ENCODE results near the gene FBXL19. TPM values are rescaled to one million over a fixed set of nuclear protein-coding genes. Genes with fewer than 3 reads are reported as not detected.

Gene FBXL19
- total RNA-seq, 1 donor from 2014 or later = 14.5 TPM

- no peak for DNase-seq
- TF ChIP-seq CTCF (IDR thresholded peaks at IDR 0.05) = no peak
- intact Hi-C loops (cut with DNase I) = no loop called here
Measured at GRCh38 chr16:30979170-30980022, 56.0 kb downstream of the FBXL19 start.

GRCh38 chr16:30980023-30980371 lies 56.6 kb downstream of the FBXL19 start:
- intact Hi-C loops (cut with DNase I) = no loop called here
- Histone ChIP-seq H3K9me3 (no peaks in the 10 kb centered on the region), H3K27me3 (ENCODE audit: low read depth) (no peaks in the 10 kb centered on the region), H3K27ac (no peak overlapping the region), H3K4me1 (no peaks in the 10 kb centered on the region), H3K36me3 (peaks cover 92% of the 10 kb centered on the region), H3K4me3 (no peak overlapping the region)
- no peak for TF ChIP-seq CTCF (IDR thresholded peaks at IDR 0.05)
- no peak for DNase-seq
- ATAC-seq = no peak

More at GRCh38 chr16:30979170-30980022, 56.0 kb downstream of the FBXL19 start:
- ATAC-seq = no peak
- Histone ChIP-seq H3K36me3 (peaks cover 98% of the 10 kb centered on the region), H3K27ac (no peak overlapping the region), H3K4me3 (no peak overlapping the region), H3K4me1 (no peaks in the 10 kb centered on the region), H3K9me3 (no peaks in the 10 kb centered on the region), H3K27me3 (ENCODE audit: low read depth) (no peaks in the 10 kb centered on the region)

GRCh38 chr16:30980434-30980833 lies 57.1 kb downstream of the FBXL19 start:
- Histone ChIP-seq H3K27ac (no peak overlapping the region), H3K36me3 (peaks cover 88% of the 10 kb centered on the region), H3K27me3 (ENCODE audit: low read depth) (no peaks in the 10 kb centered on the region), H3K9me3 (no peaks in the 10 kb centered on the region), H3K4me1 (peaks cover 4% of the 10 kb centered on the region), H3K4me3 (no peak overlapping the region)
- ATAC-seq = no peak
- no peak for DNase-seq
- intact Hi-C loops (cut with DNase I) = no loop called here
- no peak for TF ChIP-seq CTCF (IDR thresholded peaks at IDR 0.05)

- peaks cover 83% of the 10 kb centered on the region for H3K36me3 ChIP-seq
- DNase-seq = no peak
- peaks cover 10% of the 10 kb centered on the region for H3K4me1 ChIP-seq
- H3K27ac ChIP-seq = no peak overlapping the region
- no peak for TF ChIP-seq CTCF (IDR thresholded peaks at IDR 0.05)
- no peaks in the 10 kb centered on the region for H3K9me3 ChIP-seq
- H3K27me3 ChIP-seq (ENCODE audit: low read depth) = no peaks in the 10 kb centered on the region
- no peak overlapping the region for H3K4me3 ChIP-seq
- intact Hi-C loops (cut with DNase I) = no loop called here
- no peak for ATAC-seq
Measured at GRCh38 chr16:30980959-30981358, 57.6 kb downstream of the FBXL19 start.

GRCh38 chr16:30982548-30983288 lies 59.3 kb downstream of the FBXL19 start:
- intact Hi-C loops (cut with DNase I) = no loop called here
- H3K36me3 ChIP-seq = peaks cover 65% of the 10 kb centered on the region

More at GRCh38 chr16:30982548-30983288, 59.3 kb downstream of the FBXL19 start:
- no peak for TF ChIP-seq CTCF (IDR thresholded peaks at IDR 0.05)
- no peaks in the 10 kb centered on the region for H3K27me3 ChIP-seq (ENCODE audit: low read depth)
- DNase-seq (no peak), ATAC-seq (no peak)
- H3K4me3 ChIP-seq = no peak overlapping the region
- H3K27ac ChIP-seq = no peak overlapping the region
- H3K9me3 ChIP-seq = no peaks in the 10 kb centered on the region
- H3K4me1 ChIP-seq = peaks cover 13% of the 10 kb centered on the region
